CD4-positive, alpha-beta T cell treated with Interferon gamma for 1 hour (primary cell): Measurements from ENCODE around the gene NKAIN1.
"Not testable (repeated sequence)": the region's sequence is repeated elsewhere in the genome, so short reads cannot be mapped to it uniquely, and the experiment has no call there.

Experiments used
- DNase-seq: peaks from one replicate; pipeline ENCODE4 v3.0.0-alpha.2; 2020

The NKAIN1 gene

DNA sequence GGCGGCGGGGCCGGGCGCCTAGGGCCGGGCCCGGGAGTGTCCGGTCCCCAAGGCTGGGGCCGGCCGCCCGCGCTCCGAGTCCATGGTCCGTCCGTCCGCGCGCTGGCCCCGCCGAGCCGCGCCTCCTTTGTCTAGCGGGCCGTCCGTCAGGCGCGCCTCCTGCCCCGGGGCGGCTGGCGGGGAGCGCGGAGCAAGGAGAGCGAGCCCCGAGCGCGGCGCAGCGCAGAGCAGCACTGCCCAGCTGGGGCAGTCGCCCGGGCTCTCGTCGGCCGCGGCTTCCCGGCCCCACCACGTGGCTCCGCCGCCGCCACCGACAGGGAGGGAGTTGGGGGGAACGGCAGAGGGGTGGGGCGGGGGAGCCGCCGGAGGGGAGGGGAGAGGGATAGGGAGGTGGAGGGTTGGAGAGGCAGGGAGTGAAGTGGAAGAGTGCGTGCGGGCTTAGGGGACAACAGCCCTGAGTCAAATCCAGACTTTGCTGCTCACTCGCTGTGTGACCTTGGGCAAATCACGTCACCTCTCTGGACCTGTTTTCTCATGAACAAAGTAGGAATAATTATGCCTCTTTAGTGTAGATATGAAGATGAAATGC is at the start of gene NKAIN1:
TSS of gene NKAIN1 (minus strand) at position 235 of the 589 bp plus-strand sequence. CDS start 340 bp downstream, outside the sequence.
- no peak for DNase-seq

DNA sequence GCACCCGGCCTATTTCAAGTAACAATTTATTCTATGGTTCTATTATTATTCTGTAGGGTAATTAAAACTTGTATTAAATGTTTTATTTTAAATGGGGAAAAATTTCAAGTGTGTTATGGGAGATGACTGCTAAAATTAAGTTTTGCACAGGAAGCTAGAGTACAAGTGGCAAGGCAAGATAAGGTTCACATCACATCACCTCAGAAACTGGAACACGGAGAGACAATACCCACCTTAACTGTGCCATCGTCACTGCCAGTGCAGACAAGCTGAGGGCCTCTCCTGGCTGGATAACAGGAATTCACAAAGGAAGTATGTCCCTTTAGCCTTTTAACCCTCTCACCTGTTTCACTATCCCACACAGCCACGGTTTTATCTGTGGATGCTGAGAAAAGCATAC is 49.3 kb upstream of the NKAIN1 start:
- DNase-seq = no peak

GRCh38 chr1:31287791-31288190 is 48.1 kb upstream of the NKAIN1 start:
- DNase-seq = not testable (repeated sequence)

- DNase-seq = not testable (repeated sequence)
Measured at GRCh38 chr1:31282426-31282825, 42.7 kb upstream of the NKAIN1 start.

DNA sequence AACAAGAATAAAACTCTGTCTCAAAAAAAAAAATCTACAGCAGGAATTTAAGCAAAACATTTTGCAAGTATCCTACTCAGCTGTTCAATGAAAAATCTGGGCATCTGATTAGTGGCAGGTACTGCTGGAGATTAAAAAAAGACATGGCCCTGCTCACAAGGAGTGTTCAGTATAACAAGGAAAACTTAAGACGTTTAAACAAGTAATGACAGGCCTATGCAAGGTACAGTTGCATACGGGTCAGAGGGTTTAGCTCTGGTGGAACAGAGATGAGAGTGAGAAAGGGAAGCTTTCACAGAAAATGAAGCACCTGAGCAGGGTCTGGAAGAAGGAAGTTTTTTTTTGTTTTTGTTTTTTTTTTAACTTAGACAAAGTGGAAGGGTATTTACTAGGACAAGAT is 33.9 kb upstream of the NKAIN1 start:
- DNase-seq = no peak

DNA sequence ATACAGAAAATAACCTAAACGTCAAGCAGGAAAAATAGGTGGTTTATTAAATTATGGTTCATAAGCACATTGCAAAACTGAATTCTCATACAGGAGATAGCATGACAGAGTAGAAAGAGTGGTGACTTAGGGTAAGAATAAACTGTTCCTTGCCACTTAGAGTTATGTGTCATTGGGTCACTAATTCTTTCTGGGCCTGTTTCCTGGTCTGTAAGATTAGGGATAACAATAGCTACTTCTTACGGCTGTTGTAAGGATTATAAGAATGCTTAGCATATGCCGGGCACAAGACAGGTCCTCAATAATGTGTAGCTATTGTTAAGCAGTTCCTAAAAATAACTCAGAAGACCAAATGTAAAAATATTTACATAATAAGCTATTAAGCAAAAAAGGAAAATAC is 32.7 kb upstream of the NKAIN1 start:
- DNase-seq = no peak

DNA sequence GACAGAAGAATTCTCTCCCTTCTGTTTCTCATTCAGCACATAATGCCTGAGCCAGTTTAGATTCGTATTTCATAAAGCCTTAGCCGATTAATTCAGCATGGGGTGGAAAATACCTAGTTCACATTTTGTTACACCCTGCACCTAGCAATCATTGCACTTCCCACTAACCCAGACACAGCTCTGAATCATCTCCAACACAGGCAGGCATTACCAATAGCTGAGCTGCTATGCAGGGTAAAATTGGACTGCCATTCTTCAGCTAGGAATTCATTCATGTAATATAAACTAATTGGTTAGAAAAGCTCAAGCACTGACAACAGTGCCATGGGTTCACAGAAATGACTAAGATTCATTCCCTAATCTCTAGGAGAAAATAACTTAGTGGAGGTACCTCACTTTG is 26.9 kb upstream of the NKAIN1 start:
- DNase-seq = no peak

GRCh38 chr1:31264790-31265386 is 25.2 kb upstream of the NKAIN1 start:
- DNase-seq = no peak

DNA sequence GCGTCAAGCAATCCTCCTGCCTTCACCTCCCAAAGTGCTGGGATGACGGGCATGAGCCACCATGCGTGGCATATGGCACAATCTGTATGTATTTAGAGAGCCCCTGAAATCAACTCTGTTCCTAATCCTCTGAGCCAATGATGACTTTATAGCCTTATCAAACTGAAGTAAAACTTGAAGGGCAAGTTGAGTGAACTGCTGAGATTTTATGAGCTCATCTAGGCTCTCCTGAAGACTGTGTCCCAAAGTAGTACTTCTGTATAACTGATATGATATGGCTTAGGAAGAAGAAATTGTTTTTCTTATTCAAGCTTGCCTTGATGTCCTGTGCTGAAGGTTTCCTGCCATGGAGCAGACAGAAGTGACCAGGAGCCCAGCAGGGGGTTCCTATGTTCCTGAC is 23.7 kb upstream of the NKAIN1 start:
- no peak for DNase-seq

DNA sequence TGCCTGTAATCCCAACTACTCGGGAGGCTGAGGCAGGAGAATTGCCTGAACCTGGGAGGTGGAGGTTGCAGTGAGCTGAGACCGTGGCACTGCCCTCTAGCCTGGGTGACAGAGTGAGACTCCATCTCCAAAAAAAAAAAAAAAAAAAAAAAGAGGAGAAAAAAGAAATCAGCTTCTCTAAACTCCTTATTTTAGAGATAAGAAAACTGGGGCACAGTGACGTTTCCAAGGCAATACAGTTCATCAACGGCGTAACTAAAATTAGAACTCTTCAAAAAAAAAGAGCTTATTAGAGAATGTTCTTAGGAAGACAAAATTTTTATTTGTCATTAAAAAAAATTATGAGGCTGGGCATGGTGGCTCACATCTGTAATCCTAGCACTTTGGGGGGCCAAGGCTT is 22.7 kb upstream of the NKAIN1 start:
- DNase-seq = not testable (repeated sequence)

- no peak for DNase-seq
Measured at GRCh38 chr1:31261916-31262315, 22.2 kb upstream of the NKAIN1 start.

- no peak for DNase-seq
Measured at GRCh38 chr1:31259746-31260145, 20.1 kb upstream of the NKAIN1 start.

- DNase-seq = no peak
Measured at GRCh38 chr1:31258581-31258980, 18.9 kb upstream of the NKAIN1 start.

GRCh38 chr1:31257213-31257612 is 17.5 kb upstream of the NKAIN1 start:
- no peak for DNase-seq

DNA sequence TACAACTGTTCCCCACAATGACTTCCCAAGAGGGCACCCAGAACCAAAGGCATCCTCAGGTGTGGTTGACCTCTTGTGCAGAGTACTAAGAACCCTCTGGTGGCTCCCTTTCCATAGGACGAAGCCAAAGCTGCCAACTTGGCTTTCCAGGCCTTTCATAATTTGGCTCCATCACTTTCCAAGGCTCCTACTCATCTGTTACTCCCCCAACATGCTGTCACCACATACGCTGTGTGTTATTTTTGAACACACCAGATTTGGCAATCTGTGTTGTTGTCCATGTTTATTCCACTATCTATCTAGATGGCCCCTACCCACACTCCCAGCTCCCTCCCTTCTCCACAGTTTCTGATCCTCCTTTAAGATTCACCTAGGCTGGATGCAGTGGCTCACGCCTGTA is 10.2 kb upstream of the NKAIN1 start:
- DNase-seq = no peak

DNA sequence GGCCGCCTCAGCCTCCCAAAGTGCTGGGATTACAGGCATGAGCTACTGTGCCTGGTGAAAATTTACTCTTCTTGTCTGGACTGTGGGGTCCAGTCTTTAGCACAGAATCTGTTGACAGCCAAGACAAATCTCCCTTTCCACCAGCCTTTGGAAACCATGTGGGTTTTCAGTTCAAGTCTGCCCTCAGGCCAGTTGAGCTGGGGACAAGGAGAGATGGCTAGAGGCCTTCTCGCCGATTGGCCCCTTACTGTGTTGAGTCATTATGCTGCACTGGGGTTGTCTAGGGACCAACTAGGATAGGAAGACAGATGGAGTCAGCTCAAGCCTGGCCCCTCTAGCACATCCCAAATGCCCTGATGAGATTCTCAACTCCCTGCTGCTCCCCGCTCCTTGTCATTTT is 8.6 kb upstream of the NKAIN1 start:
- no peak for DNase-seq

- DNase-seq = no peak
Measured at GRCh38 chr1:31244326-31244725, 4.6 kb upstream of the NKAIN1 start.

- DNase-seq = no peak
Measured at GRCh38 chr1:31243501-31244286, 4.0 kb upstream of the NKAIN1 start.

DNA sequence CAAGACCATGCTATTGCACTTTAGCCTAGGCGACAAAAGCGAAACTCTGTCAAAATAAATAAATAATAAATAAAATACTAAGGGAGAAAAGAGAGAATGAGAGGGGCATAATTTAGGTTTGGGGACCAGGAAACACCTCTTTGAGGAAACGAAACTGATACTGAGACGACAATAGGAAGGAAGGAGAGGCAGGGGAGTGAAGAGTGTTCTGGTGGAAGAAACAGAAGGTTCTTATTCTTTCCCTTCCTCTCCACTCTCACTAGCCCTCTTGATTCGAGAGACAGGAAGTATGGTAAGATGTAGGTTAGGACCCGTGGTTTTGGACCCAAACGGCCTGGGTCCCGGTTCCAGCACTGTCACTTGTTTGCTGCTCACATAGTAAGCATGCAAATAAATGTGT is 1.6 kb upstream of the NKAIN1 start:
- no peak for DNase-seq

- no peak for DNase-seq
Measured at GRCh38 chr1:31238986-31239613, 587 bp downstream of the NKAIN1 start.

DNA sequence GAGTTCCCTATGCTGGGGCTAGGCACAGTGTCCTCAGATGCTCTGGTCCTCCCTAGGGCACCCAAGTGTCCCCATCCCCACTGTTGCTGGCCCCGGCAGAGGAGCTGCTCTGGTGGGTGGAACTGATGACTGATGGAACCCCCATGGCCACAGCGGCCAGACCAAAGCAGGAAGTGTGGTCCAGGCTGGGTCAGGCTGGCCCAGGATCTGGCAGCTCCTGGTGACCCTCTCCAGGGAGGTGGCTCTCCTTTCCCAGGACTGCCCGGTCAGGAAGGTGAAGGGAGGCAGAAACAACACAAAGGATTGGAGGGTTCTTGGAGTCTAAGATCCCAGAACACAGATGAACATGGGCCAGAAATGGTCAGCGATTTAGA is 1.1 kb downstream of the NKAIN1 start:
- DNase-seq = no peak

- DNase-seq = no peak
Measured at GRCh38 chr1:31234870-31235269, 4.8 kb downstream of the NKAIN1 start.

- DNase-seq = no peak
Measured at GRCh38 chr1:31234123-31234708, 5.5 kb downstream of the NKAIN1 start.

DNA sequence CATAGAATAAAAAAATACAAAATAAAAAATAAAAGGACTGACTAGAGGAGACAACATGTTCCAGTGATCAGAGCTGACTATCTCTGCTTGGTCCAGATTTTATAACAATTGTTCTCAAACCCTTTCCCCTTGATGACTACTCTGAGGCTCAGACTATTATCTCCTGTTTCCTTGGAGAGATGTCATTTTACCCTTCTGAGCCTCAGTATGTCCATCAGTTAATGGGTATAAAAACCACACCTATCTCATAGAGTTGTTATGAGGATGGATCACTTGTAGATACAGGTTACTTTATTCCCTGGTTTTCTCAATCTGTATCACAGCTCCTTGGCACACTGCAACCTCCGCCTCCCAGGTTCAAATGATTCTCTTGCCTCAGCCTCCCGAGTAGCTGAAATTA is 7.0 kb downstream of the NKAIN1 start:
- no peak for DNase-seq
